ENCODE measurements around the gene MINK1.
"Not testable (repeated sequence)": the region's sequence is repeated elsewhere in the genome, so short reads cannot be mapped to it uniquely, and the experiment has no call there.

Gene MINK1

DNA sequence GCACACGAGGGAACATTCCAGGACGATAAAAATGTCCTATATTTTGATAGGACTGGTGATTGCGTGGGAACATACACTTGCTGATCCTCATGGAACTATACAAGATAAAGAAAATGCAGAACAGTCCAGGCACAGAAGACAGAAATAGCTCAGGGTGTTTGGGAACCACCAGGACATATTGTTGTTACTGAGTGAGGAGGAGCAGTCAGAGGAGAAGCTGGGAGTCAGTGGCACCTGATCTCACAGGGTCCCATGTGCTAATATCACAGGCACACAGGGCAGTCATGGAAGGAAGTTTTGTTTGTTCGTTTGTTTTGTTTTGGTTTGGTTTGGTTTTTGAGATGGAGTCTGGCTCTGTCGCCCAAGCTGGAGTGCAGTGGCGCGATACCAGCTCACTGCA, 20.4 kb upstream of the MINK1 start:
- no peak for DNase-seq

DNA sequence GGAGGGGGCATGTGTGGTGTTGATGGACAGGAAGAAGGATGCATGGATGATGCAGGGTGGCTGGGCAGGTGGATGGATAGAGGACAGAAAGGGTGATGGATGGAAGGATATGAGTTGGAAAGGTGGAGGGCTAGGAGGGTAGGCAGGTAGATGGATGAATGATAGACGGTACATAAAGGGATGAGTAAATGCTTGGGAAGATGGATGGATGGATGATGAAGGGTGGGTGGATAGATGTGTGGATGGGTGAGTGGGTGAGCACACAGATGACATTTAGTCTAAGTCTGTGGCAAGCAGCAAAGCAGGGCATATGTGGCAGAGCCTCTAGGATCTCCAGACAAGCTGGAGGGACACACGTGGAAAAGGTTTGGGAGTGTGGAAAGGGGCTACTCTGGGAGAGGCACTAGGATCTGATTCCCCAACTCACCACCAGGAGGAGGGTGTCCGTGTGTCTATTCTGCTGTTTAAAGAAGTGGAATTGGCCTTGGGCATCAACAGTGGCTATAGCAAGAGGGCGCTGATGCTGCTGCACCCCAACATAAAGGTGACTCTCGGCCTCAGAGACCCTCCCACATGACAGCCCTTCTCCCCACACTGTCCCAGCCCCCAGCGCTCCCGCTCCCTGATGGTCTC, 18.0 kb upstream of the MINK1 start:
- DNase-seq = no peak

DNA sequence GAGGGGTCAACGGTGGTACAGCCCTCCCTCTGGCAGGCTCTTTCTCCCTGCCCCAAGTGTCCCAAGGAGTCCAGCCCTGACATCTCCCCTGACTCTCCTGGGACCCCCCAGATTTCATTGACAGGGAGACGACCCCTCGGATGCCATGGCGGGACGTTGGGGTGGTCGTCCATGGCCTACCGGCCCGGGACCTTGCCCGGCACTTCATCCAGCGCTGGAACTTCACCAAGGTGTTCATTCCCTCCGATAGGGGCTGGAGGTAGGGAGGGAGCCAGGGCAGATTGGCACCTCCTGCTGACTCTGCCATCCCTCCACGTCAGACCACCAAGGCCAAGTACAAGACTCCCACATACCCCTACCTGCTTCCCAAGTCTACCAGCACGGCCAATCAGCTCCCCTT, 16.3 kb upstream of the MINK1 start:
- no peak for DNase-seq

DNA sequence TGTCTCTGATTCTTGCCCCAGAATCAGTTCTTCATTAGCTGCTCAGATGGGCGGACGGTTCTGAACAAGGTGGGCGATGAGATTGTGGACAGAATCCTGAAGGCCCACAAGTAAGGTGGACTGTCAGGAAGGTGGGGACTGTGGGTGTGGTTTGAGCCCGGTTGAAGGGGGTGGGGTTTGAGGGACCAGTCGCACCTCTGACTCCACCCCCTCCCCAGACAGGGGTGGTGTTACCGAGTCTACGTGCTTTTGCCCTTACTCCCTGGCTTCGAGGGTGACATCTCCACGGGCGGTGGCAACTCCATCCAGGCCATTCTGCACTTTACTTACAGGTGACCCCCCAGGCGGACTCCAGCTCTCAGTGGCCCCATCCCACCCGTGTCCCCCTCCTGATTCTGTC, 14.9 kb upstream of the MINK1 start:
- DNase-seq = no peak

DNA sequence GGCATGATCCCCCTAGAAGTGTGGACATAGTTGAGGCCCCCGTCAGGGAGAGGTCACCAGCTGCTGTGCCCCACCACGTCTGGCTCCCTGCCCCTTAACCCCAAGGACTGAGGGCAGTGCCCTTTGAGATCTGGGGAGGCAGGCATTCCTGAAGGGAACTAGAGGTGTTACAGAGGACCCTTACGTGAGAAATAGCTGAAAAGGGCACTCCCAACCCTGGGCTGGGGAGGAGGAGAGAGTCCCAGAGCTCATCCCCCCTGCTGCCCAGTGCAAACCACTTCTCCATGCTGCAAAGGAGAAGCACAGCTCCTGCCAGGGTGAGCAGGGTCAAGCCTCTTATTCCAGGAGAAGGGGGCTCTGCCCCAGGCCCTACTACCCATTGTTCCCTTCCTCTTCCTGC, 10.3 kb upstream of the MINK1 start:
- no peak for DNase-seq

DNA sequence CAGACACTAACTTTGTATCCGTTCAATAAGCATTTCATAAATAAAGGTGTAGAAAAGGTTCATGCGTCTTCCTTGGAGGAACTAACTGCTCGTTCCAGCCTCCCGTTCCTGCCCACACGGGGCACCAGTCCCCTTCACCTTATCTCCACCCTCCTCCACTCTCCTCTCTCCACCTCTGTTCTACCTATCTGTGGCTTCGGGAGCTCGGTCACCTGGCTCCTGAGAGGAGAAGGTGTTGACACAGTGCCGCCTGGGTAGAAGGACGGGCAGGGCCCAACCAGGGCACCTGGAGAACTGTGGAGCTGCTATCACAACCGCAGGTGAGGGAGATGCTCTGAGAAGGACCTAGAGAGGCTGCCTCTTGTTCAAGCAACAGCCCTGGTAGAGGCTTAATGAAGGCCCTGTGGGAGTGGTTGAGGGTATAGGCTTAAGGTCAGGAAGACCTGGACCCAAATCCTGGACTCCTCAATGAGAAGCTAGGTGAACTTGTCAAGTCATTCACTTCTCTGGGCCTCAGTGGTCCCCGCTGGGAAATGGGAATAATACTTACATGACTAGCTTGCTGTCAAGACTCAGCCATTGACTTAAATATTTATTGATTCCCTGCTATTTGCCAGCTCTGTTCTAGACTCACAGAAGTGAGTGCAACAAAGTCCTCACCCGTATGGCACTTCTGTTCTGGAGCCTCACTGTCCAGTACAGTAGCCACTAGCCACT, 9.6 kb upstream of the MINK1 start:
- no peak for DNase-seq

DNA sequence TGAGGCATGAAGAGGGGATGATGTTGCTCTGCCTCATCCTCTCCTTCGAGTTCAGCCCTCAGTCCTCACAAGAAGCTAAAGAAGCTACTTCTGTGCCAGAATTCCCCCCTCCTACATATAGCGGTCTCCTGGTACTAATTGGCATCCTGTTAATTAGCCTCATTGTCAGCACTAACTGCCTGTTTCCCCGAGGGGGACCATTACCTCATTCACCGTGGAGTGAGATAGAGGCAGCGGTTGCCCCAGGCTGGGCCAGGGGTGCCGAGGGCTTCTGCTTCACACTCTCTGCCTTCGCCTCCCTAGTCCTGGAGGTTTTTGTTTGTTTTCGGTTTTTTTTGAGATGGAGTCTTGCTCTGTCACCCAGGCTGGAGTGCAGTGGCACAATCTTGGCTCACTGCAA, 5.7 kb upstream of the MINK1 start:
- DNase-seq = no peak

DNA sequence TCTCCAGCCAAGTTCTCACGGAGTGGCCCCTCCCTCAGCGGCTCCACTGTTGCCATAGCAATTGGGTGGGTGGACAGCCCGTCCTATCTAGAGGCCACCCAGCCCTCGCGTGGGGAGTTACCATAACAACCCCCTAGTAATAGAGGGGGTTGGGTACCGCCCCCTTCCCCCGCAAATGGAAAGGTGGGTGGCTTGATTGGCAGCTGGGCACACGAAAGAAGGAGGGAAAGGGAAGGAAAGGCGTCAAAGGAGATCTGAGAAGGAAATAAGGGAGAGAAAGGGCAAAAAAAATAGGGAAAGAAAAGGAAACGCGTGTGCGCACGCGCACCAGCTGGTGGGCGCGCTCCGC, 337 bp upstream of the MINK1 start:
- not testable (repeated sequence) for DNase-seq

DNA sequence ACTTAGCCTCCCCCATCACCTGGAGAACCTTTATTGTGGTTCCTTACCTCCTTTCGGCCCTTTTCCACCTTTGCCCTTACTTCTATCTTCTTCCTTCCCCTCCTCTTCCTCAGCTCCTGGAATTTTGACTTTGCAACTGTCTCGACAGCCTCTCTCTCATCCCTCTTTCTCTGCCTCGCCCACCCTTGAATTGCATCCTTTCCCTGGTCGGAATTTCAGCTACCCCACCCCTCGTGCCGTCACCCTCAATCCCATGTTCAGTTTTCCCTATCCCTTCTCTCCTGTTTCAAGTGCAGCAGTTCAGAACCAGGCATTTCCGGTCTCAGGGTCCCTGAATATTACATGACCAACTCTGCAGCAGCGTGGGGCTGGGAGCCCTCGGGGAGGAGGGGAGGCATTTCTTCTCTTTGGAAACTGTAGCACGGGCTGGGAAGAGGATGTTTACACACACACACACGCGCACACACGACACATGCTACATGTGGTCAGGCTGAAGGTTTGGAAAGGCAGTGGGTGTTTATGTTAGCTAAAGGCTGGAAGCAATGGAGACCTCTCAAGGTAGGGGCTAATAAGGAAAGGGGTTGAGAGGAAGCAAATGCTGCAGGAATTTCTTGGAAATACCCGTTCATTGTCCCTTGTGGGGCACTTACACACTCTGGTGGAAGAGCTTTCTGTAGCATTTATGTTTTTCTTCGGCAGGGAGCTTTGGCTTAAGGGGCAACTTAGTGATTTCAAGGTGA, 971 bp downstream of the MINK1 start:
- no peak for DNase-seq

DNA sequence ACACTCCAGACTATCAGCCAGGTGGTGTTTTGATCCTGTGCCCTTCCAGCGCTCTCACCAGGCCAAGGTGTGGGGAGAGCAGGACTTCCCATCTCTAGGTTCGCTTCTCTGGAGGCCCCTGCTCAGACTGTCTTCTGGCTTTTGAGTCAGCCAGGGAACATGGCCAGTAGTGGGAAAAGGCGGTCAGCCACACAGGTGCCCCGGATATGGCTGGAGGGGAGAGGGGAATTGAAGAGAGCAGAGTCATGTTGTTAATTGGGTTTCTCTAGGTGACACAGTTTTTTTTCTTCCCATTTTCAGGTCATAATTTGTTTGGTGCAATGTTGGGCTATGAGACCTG, 1.5 kb downstream of the MINK1 start:
- DNase-seq = no peak

DNA sequence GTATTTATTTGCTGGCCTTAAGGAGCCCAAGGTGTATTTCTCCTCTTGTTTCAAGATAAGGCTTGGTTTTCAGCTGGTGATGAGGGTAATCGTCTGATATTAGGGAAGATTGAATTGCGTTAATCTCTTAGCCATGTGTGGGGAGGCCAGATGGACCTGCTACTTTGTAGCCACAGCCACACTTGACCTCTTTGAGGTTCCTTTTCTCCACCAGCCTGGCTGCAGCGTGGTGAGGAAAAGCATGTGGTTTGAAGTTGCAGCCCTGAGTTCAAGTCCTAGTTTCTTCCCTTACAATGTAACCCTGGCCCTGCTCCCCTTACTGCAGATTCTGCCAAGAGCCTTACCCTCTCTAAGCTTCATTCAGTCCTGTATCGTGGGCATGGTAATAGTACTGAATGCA, 3.1 kb downstream of the MINK1 start:
- DNase-seq = no peak

DNA sequence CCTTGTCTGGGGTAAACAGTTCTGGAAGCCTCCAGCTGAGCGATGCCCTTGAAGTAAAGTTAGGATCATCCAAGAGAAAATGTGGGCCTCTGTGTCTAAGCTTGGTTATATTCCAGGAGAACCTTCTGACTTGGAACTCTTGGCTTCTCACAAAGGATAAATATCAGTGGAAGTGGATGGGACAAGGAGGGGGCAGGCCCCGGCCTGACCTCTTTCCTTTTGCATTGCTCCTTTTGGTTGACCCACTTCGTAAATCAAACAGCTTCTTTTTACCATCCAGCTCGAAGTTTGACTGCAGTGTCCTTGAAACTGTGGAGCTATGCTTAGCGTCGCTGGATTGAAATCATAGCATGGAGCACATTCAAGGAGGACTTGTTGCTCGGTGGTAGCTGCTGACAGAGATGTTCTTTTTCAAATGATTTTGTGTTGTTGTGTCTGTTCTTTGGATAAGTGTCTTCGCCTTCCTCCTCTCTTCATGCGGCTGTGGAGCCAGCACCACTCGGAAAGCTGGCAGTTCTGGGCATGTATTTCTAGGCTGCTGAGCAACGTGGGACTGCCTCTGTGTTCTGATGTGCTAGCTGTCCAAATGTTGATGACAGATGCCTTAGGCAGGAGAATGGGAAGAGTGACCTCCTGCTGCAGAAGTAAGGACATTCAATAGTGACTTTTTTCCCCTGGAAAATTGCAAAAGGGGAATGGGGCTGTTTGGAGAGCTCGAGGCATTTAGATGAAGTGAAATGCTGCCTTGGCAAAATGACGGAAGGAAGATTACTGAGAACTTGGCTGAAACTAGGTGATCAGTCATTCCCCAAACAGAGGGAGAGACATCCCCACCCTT, 4.5 kb downstream of the MINK1 start:
- DNase-seq = no peak

DNA sequence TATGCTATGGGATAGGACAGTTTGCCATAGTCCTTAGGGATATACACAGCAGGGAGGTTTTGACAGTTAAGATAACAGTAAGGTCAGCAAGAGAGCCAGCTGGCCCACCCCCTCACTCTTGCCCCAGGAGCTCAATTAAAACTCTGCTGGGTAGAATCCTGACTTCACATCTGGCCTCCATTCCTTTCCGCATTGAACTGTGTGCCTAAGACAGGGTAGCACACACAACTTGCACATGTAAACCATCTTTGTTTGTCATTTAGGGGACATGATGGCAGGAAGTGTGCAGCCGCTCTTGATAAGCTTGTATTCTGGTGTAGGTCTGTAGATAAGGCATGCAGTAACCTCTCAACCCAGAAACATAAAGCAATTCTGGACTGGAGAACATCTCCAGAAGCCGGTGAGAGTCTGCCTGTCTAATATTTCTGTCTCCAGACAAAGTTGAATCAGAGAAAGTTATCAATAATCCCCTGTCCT, 5.2 kb downstream of the MINK1 start:
- no peak for DNase-seq

DNA sequence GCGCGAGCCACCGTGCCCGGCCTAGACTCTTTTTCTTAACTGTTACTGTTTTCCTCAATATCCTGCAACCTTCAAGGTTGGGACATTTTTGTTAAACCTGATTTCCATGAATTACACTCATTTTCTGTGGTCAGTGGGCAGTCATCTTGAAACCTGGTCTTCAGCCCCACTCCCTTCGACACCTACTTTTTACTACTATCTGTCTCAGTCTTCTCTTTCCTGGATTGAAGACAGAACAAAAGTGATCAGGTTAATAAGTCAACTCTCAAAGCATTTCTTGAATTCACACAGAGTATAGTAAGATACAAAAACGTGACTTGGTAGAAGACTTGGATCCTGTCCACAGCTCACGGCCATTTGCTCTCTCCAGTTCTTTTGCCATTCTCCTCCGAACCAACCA, 6.1 kb downstream of the MINK1 start:
- no peak for DNase-seq

DNA sequence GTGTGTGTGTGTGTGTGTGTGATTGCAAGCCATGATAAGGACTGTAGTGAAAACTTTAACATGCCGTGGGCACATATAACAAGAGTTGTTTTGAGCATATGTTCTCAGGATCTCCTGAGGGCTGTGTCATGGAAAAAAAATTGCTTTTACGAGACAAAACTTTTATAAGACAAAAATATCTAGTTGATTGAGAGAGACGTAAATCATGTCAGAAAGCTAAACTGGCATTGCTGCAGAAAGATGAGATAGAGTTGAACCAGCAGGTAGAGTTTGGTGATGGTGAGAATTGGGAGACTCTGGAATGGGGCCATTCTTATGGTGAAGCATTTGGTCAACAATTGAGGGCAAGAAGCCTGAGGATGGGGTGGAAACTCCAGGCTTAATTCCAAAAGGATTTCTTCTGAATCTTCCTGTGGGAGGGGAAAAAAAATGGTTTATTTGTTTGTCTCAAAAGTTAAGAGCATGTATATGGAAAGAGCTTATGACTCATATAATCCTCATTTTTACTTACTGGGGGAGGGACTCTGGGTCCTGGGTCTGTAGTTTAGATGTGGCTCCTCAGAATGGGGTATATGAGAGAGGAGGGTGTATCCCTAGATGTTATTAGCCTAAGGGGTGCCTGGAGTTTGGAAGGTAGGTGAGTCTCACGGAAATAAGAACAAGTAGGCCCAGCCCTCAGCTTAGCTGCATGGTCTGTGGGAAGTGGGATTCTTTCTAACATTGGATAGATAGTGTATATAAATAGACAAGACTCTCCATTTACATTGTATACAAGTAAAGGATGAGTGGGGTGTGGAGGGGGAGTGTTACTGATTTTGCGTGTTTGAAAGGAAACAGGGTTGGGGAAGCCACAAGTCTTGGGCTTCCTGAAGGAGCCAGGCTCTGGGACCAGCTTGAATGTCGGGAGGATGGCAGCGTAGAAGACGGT, 7.1 kb downstream of the MINK1 start:
- DNase-seq = no peak

DNA sequence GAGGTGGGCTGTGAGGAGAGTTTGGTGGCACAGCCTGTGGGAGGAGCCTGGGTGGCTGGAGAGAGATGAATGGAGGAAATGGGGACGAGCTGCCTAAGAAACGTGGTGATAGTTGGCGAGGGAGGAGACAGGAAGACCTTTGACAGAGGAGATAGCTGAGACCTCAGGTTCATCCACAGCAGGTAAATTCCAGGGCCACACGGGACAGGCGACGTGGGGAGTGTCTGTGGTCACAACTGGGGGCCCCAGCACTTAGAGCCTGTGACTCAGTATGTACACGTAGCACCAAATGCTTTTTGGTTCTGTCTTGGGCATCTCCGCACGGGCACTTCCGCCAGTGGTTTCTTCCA, 7.7 kb downstream of the MINK1 start:
- no peak for DNase-seq

DNA sequence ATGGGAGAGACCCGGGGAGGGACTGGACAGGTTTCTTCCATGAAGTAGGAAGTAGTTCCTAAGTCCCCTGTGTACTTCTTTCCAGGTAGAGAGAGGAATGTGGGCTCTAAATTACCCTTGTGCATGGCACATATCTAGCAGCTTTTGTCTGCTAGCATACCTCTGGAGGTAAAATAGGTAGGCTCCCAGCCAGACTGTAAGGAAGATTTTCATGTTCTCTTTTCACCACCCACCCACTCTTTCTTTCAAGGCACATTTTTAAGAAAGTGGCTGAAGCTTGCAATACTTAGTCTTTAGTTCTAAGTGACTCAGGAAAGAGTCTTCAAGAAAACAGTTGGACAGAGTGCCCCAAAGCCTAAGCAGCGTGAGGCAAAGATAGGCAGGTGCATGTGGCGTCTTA, 9.2 kb downstream of the MINK1 start:
- DNase-seq = no peak

DNA sequence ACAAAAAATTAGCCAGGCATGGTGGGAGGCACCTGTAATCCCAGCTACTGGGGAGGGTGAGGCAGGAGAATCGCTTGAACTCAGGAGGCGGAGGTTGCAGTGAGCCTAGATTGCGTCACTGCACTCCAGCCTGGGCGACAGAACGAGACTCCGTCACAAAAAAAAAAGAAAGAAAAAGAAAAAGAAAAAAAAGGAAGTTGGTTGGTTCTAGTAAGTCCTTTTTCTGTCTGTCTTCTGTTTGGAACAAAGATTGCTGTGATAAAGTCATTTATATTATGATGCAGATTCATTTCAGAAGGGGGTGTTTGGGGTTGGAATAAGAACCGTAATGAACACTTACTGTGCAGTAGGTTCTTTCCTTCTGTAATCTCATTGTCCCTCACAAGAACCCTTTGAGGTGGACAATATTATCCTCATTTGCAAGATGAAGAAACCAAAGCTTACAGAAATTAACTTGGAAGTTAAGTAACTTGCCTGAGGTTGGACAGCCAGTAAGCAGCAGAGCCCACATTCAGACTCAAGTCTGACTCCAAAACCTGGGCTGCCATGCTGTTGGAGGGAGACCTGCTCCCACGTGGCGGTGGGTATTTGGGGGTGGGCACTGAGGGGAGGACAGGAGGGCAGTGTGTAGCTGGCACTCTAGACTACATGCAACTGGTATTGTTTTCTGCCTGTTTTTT, 10.3 kb downstream of the MINK1 start:
- DNase-seq = no peak

DNA sequence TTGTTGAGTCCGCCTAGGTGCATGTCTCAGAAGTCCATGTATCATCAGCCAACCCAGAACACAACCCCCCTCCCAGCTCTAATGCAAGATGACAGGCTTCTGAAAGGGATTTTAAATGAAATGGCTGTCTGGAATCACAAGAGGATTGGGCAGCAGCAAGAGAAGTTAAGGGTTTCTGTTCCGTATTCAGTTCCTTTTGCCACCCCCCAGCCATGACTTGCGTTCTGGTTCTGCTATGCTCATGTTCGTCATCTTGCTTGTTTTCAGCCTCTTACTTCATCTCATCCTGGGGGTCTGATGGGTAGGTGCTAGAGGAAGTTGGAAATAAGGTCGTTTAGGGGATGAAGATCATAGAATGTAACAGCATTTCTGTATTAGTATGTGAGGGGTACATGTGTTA, 12.0 kb downstream of the MINK1 start:
- no peak for DNase-seq

DNA sequence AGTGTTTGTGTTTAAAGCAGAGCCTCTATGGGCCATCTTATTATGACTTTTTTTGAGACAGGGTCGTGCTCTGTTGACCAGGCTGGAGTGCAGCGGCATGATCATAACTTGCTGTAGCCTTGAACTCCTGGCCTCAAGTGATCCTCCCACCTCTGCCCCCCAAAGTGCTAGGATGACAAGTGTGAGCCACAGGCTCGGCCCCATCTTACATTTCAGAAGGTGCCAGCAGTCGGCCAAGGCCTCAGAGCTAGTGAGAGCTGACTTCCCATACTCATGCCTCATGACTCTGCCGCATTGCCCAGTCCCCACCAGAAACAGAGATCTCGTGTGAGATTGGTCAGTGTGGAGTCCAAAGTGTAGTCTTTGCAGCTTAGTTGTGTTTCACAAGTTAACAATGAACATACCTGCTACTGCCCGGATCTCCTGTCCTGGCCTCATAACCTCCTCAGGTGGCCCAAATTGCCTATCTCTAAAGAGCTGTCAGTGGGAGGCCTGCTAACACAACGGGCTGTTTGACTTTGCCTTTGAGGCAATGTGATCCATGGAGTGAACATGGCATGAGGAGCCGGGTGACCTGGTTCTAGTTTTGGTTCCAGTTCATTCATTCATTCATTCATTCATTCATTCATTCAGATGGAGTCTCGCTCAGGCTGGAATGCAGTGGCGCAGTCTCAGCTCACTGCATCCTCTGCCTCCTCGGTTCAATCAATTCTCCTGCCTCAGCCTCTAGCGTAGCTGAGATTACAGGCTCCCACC, 13.7 kb downstream of the MINK1 start:
- DNase-seq = no peak

DNA sequence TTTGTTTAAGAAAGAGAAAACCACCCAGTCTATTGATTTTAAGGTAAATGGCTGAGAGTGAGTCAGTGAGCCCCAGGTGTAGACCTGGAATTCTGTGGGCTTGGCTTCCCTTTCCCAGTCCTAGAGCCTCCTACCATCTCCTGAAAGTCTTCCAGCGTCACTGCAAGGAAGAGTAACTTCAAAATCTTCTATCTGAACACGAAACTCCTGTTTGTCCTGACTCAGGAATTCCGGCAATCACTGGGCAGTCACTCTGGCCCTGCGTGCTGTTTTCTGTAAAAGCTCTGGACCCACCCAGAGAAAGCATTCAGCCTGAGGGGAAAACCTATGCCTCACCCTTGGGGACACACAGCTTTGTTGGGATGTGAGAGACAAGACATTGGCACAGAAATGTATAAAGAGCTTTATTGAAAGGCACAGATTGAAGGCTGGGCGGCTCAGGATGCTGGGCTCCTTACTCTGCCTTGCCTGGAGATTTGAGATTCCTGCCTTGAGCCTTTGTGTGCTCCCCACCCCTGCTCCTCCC, 15.9 kb downstream of the MINK1 start:
- DNase-seq = no peak
